Hematopoietic multipotent progenitor cell treated with erythropoietin and hydrocortisone succinate and interleukin-3 and kit ligand, for 15 days (in vitro differentiated cells): Measurements from ENCODE around the gene BTBD10.
"Not testable (repeated sequence)": the region's sequence is repeated elsewhere in the genome, so short reads cannot be mapped to it uniquely, and the experiment has no call there.

Source experiments
- DNase-seq: peaks from one replicate; pipeline ENCODE4 v3.0.0-alpha.2; 2015; ENCODE audit warnings: low spot score

BTBD10 gene

DNA sequence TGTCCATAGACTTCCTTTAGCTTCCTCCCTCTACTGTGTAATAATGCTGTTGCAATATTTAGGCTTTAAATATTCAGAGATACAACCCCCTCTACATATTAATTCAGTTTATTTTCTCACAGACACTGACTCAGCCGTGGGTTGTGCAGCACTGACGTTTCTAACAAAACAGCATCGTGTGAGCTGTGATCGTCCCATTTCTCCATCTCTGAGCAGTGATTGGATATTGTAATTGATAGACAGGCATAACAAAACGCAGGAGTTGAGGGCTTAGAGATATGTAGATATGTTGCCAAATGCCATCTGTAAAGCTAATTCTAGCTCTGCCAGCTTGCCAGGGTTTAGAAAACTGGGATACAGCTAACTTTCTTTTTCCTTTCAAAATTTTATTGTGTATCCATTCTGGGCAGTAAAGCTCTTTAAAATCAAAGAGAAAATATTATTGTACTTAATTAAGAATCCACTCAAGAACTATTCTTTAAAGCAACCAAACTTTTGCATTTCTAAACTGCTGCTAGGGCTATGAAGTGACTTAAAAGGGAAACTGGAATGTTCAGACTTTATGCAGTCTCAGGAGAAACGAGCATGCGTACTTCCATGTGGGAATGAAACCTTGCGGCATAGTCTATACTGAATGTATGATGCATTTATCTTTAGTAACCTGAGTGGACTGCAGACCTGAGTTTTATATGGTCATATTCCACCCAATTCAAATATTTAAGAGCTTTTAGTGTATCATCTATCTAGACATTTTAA is 22.7 kb downstream of the BTBD10 start:
- no peak for DNase-seq

GRCh38 chr11:13438291-13438690 is 24.7 kb downstream of the BTBD10 start:
- DNase-seq: no peak

GRCh38 chr11:13436836-13437235 is 26.2 kb downstream of the BTBD10 start:
- not testable (repeated sequence) for DNase-seq

DNA sequence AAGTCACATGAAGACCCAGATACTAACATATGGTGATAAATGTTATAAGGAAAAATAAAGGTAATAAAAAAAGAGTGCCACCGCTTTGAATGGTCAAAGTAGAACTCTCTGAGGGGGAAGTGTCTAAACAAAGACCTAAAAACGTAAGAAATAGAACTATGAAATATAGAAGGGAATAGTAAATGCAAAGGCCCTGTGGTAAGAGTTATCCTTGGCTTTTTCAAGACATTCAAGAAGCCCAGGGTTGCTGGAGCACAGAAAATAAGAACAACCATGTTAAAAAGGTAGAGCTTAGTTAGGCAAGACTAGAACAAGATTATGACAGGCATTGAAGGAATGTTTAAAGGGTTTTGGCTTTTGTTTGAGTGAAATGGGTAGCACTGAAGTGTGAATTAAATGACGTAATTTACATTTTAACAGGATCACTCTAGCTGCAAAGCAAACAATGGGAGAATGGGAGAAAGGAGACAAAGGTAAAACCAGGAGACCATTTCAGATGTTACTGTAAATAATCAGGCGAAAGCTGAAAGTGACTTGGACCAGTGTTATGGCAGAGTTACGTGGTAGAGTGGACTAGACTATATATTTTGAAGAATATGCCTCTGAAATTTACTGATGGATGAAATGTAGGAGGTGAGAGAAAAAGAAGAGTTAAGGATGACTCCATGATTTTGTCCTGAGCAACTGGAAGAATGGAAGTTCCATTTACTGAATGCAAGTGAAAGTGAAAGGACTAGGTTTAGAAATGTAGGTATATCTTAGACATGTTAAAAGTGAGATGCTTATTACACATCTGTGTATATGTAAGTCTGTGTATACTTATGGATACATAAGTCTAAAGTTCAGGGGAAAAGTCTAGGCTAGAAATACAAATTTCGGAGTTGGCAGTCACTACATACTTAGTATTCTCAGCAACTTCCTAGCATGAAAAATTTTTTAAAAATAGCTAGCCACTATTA is 28.5 kb downstream of the BTBD10 start:
- DNase-seq: no peak

DNA sequence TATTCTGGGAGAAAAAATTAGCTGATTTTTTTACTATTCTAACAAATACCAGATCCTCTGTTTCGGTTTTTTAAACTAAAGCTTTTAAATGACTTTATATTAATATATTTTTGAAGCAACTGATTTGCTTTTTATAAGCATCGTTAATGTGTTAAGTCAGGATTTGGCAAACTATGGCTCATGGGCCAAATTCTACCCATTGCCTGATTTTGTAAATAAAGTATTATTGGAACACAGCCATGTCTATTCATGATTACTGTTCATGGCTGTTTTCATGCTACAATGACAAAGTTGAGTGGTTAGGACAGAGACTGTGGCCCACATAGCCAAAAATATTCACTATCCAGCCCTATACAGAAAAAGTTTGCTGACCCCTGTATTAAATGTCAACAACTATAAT is 29.6 kb downstream of the BTBD10 start:
- no peak for DNase-seq

- DNase-seq: no peak
Measured at GRCh38 chr11:13429836-13430235, 33.2 kb downstream of the BTBD10 start.

DNA sequence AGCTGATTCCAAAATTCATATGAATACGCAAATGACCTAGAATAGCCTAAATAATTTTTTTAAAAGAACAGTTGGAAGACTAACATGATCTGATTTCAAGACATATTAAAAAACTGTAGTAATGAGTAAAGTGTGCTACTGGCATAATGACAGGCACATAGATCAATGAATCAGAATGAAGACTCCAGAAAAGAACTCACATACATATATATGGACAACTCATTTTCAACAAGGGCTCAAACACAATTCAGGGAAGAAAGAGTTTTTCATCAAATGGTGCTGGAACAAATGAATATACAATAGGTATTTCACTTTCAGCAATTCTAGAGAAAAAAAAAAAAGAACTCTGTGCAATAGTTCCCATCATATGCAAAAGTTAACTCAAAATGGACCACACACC is 33.7 kb downstream of the BTBD10 start:
- DNase-seq: no peak

- no peak for DNase-seq
Measured at GRCh38 chr11:13427440-13427839, 35.6 kb downstream of the BTBD10 start.

DNA sequence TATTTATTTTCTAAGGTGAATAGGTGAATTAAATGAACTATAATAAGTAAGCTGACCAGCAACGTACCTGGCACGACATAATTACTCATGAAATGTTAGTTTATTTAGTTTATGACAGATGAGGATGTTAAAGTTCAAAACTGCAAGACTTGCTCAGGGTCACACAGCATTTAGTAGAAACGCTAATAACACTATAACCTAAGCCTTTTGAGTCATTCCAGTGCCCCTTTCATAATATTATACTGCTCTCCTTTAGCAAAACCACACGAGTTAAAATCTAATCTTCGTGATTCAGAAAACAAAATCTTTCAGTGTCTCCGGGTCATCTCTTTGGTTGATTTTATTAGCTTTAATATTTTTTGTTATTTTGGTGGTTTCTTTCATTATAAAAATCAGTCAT is 39.6 kb downstream of the BTBD10 start:
- DNase-seq: no peak

DNA sequence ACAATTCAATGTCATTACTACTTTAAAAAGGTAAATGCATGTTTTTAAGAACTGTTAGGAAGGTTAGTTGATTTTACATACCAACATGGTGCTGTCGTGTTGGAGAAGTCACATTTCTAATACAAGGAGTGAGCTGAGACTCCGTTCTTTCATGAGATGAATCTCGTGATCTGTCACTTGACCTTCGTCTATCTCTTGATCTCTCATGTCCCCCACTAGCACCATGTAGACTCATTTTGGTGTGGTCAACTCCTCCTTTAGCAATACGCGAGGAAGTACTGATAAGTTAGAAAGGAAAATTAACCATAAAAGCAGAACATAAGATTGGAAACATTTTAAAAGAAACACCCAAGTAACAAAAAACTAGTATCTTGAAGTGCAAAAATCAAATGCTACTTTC is 41.5 kb downstream of the BTBD10 start:
- no peak for DNase-seq

GRCh38 chr11:13415201-13415600 is 47.8 kb downstream of the BTBD10 start:
- DNase-seq: no peak

- DNase-seq: no peak
Measured at GRCh38 chr11:13405220-13405619, 57.8 kb downstream of the BTBD10 start.

GRCh38 chr11:13398335-13398734 is 64.7 kb downstream of the BTBD10 start:
- DNase-seq: not testable (repeated sequence)

GRCh38 chr11:13391217-13391616 is 71.8 kb downstream of the BTBD10 start:
- no peak for DNase-seq

- no peak for DNase-seq
Measured at GRCh38 chr11:13388741-13389140, 74.3 kb downstream of the BTBD10 start.

GRCh38 chr11:13386567-13386966 is 76.5 kb downstream of the BTBD10 start:
- no peak for DNase-seq

- DNase-seq: peak; percentile 11
Measured at GRCh38 chr11:13384908-13385640, 77.9 kb downstream of the BTBD10 start.

DNA sequence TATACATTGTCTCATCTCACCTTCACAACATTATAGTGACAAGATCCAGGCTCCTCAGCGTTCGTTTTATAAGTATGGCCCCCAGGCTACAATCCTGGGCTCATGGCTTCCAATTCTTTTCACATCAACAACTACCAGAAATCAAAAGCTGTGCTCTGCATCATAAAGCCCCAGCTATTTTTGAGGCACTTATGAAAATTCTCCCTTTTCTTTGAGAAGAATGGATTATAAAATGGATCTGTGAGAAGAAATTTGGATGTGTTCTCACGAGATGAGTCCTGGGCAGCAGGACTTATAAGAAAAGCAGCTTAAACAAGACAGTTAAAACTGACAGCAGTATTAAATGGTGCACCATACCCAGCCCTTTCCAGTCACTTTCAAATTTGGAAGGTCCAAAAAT is 80.3 kb downstream of the BTBD10 start:
- DNase-seq: no peak

DNA sequence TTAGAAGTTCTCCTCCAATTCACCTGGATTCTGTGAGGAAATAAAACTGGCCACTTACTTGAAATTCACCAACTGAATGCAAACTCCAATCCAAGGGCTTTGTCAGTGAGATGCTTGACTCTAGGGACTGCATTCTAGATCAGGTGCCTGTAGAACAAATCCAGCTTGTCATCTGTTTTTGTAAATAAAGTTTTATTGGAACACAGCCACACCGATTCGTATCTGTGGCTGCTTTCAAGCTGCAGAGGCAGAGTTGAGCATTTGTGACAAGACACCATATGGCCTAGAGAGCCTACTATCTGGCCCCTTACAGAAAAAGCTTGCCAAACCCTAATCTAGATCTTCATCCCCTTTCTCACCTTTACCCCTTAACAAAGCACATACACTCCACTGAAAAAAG is 82.3 kb downstream of the BTBD10 start:
- DNase-seq: no peak

- no peak for DNase-seq
Measured at GRCh38 chr11:13378316-13378715, 84.7 kb downstream of the BTBD10 start.

GRCh38 chr11:13376838-13377237 is 86.2 kb downstream of the BTBD10 start:
- DNase-seq: no peak

- DNase-seq: no peak
Measured at GRCh38 chr11:13376402-13376801, 86.6 kb downstream of the BTBD10 start.

GRCh38 chr11:13375798-13376197 is 87.2 kb downstream of the BTBD10 start:
- DNase-seq: no peak
